ENCODE measurements around the gene TRMT2A.

The TRMT2A gene

DNA sequence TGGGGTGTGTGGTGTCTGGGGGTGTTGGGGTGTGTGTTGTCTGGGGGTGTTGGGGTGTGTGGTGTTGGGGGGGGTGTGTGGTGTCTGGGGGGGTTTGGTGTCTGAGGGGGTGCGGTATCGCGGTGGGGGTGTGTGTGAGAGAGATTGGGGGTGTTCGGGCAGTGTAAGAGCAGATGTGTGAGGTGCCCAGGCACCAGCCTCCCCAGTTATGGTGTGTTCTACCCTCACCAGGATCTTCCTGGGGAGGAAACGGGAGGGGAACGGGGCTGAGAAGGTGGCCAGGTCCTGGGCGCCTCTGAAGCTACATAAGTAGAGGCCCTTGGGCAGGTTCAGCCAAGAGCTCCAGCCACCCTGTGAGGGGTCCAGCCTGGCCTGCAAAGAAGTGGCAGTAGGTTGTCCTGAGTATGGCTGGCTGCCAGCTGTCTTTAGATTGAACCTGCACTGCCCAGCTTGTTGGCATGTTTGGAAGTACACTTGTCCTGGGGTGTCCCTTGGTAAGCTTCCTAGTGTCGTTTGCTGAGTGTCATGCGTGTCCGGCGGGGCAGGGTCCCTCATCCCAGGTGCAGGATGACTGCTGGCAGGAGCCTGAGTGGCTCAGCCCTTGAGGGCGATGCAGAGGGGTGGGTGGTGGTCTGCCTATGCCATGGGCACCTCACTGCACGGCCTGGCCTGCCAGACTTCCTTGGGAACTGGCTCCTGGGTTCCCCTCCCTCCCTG, 6.5 kb upstream of the TRMT2A start:
- Histone ChIP-seq H3K4me1 (ENCODE audit: control insufficient read depth, insufficient read depth, low read length) (peaks cover 8% of the 10 kb centered on the region), H3K9me3 (replicated peaks; ENCODE audit: low read length) (no peaks in the 10 kb centered on the region), H3K36me3 (ENCODE audit: insufficient read depth, low read length) (peaks cover 73% of the 10 kb centered on the region), H3K27me3 (ENCODE audit: control insufficient read depth, insufficient read depth, low read length) (no peaks in the 10 kb centered on the region), H3K4me2 (ENCODE audit: low read length) (no peak overlapping the region), H3K4me3 (ENCODE audit: low read length) (no peak overlapping the region), H3K9ac (ENCODE audit: low read depth, low read length) (no peak overlapping the region)

DNA sequence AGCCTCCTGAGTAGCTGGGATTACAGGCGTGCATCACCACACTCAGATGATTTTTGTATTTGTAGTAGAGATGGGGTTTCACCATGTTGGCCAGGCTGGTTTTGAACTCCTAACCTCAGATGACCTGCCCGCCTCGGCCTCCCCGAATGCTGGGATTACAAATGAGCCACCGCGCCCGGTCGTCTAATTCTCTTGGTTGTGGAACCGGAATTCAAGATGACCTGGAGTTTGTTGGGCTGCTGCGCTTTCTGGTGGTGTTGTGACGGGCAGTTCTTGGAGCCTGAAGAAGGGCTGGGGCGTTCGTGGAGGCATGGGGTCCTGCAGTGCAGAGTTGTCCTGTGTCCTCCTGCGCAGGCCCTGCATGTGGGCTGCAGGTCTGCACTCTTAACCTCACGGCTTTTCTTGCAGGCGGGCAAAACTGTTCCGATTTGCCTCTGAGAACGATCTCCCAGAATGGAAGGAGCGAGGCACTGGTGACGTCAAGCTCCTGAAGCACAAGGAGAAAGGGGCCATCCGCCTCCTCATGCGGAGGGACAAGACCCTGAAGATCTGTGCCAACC, 4.9 kb upstream of the TRMT2A start:
- Histone ChIP-seq H3K4me1 (ENCODE audit: control insufficient read depth, insufficient read depth, low read length) (peaks cover 11% of the 10 kb centered on the region), H3K4me3 (ENCODE audit: low read length) (no peak overlapping the region), H3K4me2 (ENCODE audit: low read length) (no peak overlapping the region), H3K9ac (ENCODE audit: low read depth, low read length) (no peak overlapping the region), H3K36me3 (ENCODE audit: insufficient read depth, low read length) (peaks cover 62% of the 10 kb centered on the region), H3K27me3 (ENCODE audit: control insufficient read depth, insufficient read depth, low read length) (no peaks in the 10 kb centered on the region), H3K9me3 (replicated peaks; ENCODE audit: low read length) (no peaks in the 10 kb centered on the region)

DNA sequence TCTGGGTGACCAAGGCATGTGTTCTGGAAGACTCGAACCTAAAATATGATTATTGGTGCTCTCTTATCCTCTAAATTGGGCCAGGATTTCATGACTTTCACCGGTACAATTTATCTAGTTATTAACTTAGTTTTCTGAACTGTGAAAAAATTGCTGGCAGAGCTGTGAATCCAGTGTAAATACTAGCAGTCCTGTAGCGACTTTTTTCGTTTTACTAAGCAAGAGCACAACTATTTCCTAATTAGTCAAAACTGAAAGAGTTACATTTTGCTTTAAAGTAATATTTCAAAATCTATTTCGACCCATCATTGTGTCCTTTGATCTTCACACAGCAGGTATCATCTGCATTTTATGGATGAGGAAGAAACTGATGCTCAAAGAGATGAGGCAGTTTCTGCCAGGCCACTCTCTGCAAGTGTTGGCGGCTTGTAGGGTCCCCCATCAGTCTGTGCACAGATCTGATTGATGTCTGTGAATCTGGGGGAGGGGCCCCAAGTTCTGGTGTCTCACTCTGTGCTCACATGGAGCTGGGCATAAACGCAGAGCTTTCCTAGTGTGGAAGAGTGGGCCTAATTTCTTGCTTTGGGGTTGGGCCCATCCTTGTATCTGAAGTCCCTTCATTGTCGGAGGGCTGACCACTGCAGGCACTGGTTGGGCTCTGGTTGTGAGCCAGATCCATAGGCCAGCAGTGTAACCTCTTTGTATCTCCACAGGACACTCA, 1.4 kb upstream of the TRMT2A start:
- Histone ChIP-seq H3K4me1 (ENCODE audit: control insufficient read depth, insufficient read depth, low read length) (peaks cover 27% of the 10 kb centered on the region), H3K9ac (ENCODE audit: low read depth, low read length) (peak overlapping the region; percentile 82), H3K4me2 (ENCODE audit: low read length) (peak overlapping the region; percentile 94), H3K27me3 (ENCODE audit: control insufficient read depth, insufficient read depth, low read length) (no peaks in the 10 kb centered on the region), H3K36me3 (ENCODE audit: insufficient read depth, low read length) (peaks cover 55% of the 10 kb centered on the region), H3K9me3 (replicated peaks; ENCODE audit: low read length) (no peaks in the 10 kb centered on the region), H3K4me3 (ENCODE audit: low read length) (peak overlapping the region; percentile 94)

DNA sequence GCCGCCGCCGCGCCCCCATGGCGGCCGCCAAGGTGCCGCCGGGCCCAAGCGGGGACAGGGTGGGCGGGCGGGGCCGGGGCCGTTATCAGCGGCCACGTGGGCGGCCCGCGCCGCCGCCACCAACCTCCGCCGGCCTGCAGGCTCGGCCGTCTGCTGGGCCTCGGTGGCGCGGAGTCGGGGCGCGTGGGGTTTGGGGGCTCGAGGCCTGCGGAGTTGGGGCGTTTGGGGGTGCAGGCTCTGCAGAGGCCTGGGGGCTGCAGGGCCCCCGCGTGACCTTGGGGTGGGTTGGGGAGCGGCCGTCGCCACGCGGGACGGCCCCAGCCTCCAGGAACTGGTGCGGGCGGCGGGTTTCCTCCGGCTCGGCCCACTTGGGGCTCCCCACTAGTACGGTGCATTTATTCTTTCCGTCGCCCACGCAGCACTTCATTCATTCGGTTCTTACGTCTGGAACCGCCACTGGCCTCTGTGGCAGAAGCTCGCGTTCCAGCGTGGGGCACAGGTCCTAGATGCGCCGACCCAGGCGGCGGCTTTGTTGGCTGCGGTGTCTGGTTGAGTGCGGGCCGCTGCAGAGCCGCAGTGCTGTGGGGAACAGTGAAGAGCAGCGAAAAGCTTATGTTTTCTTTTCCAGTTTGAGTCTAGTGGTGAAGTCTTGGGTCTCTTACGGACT, 740 bp upstream of the TRMT2A start:
- peak overlapping the region; percentile 94 for H3K4me3 ChIP-seq (ENCODE audit: low read length)
- no peaks in the 10 kb centered on the region for H3K9me3 ChIP-seq (replicated peaks; ENCODE audit: low read length)
- H3K36me3 ChIP-seq (ENCODE audit: insufficient read depth, low read length) = peaks cover 61% of the 10 kb centered on the region
- H3K4me1 ChIP-seq (ENCODE audit: control insufficient read depth, insufficient read depth, low read length) = peaks cover 27% of the 10 kb centered on the region
- peak overlapping the region; percentile 82 for H3K9ac ChIP-seq (ENCODE audit: low read depth, low read length)
- H3K27me3 ChIP-seq (ENCODE audit: control insufficient read depth, insufficient read depth, low read length) = no peaks in the 10 kb centered on the region
- H3K4me2 ChIP-seq (ENCODE audit: low read length) = peak overlapping the region; percentile 94

DNA sequence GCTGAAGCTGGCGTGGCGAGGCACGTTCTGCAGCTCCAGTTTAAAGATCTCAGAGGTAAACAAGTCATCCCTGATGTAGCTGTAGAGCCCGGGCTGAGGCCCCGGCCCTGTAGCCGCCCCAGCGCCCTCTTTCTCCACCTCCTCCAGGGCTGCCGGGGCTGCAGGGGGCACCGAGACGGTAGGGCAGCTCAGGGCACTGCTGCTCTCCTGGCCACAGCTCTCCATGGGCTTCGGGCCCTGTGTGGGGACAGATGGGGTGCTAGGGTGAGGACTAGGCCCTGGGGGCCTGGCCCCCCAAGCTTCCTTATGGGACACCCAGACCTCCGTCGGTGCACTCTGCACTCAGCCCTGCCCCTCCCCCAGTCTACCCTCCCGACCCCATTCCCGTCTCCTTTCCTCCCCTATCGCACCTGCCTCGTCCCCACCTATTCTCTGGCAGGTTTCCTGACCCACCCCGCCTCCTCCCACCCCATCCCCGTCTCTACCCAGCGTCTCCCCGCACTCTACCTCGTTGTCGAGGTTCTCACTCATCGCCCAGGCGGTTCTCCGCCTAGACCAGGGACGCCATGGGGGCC, 563 bp downstream of the TRMT2A start:
- Histone ChIP-seq H3K4me1 (ENCODE audit: control insufficient read depth, insufficient read depth, low read length) (peaks cover 27% of the 10 kb centered on the region), H3K4me3 (ENCODE audit: low read length) (peak overlapping the region; percentile 94), H3K27me3 (ENCODE audit: control insufficient read depth, insufficient read depth, low read length) (no peaks in the 10 kb centered on the region), H3K9me3 (replicated peaks; ENCODE audit: low read length) (no peaks in the 10 kb centered on the region), H3K36me3 (ENCODE audit: insufficient read depth, low read length) (peaks cover 63% of the 10 kb centered on the region), H3K4me2 (ENCODE audit: low read length) (peak overlapping the region; percentile 99), H3K9ac (ENCODE audit: low read depth, low read length) (peak overlapping the region; percentile 90)

DNA sequence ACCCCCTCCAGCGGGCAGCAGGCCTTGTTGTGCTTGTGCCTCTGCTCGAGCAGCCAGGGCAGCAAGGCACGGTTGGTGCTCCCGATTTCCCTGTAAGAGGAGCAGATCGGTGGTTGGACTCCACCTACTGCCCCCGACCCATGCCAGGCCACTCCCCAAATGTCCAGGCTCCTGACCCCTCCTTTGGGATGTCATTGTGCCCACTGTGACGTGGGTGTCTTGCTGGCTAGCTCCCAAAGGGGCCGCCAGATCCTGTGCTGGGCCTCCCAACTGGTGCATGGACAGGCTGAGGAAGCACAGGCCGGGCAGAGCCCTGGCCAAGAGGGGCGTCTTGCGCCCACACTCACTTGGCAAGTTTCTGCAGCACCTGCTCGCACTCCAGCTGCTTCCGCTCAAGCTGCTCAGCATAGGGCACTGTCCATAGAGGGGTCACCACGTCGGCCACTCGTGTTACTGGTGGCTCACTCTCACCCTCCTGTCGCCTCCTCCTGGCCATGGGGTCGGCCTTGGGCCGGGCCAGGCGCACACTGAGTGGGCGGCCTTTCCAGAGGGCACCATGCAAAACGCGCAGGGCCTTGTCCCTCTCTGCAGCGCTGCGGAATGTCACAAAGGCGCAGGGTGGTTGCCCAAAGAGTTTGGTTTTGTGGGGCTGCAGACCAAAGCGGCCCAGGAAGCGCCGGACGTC, 1.2 kb downstream of the TRMT2A start, which contains the start of gene RANBP1:
Gene RANBP1 (plus strand): TSS at position 414 of the 685 bp plus-strand sequence. CDS start 81 bp downstream, at position 495.
- H3K4me3 ChIP-seq (ENCODE audit: low read length) = peak within 1 kb of the TSS; percentile 94
- peak within 1 kb of the TSS; percentile 90 for H3K9ac ChIP-seq (ENCODE audit: low read depth, low read length)
- peak within 1 kb of the TSS; percentile 99 for H3K4me2 ChIP-seq (ENCODE audit: low read length)
- no peaks in the 10 kb centered on the region for H3K27me3 ChIP-seq (ENCODE audit: control insufficient read depth, insufficient read depth, low read length)
- H3K9me3 ChIP-seq (replicated peaks; ENCODE audit: low read length) = no peaks in the 10 kb centered on the region
- H3K4me1 ChIP-seq (ENCODE audit: control insufficient read depth, insufficient read depth, low read length) = peaks cover 27% of the 10 kb centered on the region
- H3K36me3 ChIP-seq (ENCODE audit: insufficient read depth, low read length) = peaks cover 65% of the 10 kb centered on the region

DNA sequence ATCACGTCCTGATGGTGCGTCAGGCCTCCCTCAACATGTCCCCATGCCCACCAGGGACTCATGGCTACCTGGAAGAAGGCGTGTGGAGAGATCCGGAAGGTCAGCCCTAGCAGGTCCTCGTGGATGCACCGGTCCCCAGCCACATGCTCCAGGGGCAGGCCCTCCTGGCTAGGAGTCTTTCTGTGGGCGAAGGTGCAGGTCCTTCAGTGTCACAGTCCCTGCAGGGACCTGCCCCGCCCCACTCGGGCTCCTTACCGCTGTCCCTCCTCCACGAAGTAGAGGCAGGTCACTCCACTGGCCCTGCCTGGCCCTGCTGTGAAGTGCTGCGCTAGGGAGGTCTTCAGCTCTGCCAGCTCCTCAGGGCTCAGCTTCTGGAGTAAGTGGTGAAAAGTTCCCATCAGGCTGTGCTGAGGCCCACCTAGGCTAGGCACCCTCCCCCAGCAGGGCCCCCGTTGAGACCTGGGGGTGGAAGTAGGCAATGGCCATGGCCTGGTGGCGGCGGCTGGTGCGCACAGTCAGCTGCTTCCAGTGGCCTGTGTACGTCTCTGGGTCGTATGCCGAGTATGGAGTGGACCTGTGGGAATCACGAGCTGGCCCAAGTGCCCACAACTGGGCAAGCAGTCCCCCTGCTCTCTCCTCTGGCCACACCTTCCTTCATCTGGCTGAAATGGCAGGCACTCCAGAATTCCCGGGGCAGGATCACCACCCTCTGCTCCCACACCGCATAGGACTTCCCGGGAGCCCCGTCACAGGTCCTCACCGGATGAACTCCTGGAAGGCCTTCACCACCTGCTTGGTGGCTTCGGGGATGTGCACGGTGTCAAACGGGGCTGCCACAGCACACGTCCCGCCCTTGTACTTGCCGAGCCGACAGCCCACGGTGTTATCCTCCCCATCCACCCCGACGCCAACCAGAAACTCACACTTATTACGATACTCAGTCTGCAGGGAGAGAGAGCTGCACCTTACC, 2.2 kb downstream of the TRMT2A start:
- peaks cover 27% of the 10 kb centered on the region for H3K4me1 ChIP-seq (ENCODE audit: control insufficient read depth, insufficient read depth, low read length)
- H3K27me3 ChIP-seq (ENCODE audit: control insufficient read depth, insufficient read depth, low read length) = no peaks in the 10 kb centered on the region
- peak overlapping the region; percentile 90 for H3K9ac ChIP-seq (ENCODE audit: low read depth, low read length)
- H3K4me3 ChIP-seq (ENCODE audit: low read length) = peak overlapping the region; percentile 94
- no peaks in the 10 kb centered on the region for H3K9me3 ChIP-seq (replicated peaks; ENCODE audit: low read length)
- peak overlapping the region; percentile 99 for H3K4me2 ChIP-seq (ENCODE audit: low read length)
- peaks cover 65% of the 10 kb centered on the region for H3K36me3 ChIP-seq (ENCODE audit: insufficient read depth, low read length)

DNA sequence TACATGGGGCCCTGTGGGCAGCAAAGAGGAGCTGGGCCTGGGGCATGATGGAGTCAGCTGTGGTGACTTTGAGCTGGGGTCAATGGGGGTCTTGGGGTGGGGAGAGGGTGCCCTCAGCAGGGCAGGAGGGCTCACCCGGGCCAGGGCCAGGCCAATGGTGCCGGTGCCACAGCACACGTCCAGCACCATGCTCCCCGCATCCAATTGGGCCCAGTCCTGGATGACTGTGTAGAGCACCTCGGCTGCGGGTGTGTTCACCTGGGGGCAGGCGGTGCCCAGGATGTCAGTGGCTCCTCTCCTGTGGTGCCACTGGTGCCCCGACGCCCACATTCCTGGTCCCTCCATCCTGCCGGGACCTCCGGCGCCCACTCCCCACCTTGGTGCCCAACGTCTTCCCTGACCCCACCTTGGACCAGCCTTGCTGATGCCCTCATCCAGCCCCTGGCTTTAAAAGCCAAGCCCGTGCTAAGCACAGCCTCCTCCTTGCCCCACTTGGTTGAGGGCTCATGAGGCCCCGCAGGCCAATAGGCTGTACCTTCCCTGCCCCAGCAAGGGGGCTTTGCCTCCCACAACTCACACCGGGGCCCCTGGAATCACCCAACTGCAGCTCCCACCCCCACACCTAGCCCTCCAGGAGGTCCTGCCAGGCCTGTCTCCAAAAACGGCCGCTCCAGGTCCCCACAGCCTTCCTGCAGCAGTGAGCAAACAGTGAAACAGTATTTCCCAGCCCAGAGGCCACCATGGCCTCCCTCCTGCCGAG, 3.3 kb downstream of the TRMT2A start:
- Histone ChIP-seq H3K4me1 (ENCODE audit: control insufficient read depth, insufficient read depth, low read length) (peaks cover 21% of the 10 kb centered on the region), H3K9ac (ENCODE audit: low read depth, low read length) (no peak overlapping the region), H3K4me2 (ENCODE audit: low read length) (no peak overlapping the region), H3K27me3 (ENCODE audit: control insufficient read depth, insufficient read depth, low read length) (no peaks in the 10 kb centered on the region), H3K4me3 (ENCODE audit: low read length) (no peak overlapping the region), H3K9me3 (replicated peaks; ENCODE audit: low read length) (no peaks in the 10 kb centered on the region), H3K36me3 (ENCODE audit: insufficient read depth, low read length) (peaks cover 68% of the 10 kb centered on the region)

DNA sequence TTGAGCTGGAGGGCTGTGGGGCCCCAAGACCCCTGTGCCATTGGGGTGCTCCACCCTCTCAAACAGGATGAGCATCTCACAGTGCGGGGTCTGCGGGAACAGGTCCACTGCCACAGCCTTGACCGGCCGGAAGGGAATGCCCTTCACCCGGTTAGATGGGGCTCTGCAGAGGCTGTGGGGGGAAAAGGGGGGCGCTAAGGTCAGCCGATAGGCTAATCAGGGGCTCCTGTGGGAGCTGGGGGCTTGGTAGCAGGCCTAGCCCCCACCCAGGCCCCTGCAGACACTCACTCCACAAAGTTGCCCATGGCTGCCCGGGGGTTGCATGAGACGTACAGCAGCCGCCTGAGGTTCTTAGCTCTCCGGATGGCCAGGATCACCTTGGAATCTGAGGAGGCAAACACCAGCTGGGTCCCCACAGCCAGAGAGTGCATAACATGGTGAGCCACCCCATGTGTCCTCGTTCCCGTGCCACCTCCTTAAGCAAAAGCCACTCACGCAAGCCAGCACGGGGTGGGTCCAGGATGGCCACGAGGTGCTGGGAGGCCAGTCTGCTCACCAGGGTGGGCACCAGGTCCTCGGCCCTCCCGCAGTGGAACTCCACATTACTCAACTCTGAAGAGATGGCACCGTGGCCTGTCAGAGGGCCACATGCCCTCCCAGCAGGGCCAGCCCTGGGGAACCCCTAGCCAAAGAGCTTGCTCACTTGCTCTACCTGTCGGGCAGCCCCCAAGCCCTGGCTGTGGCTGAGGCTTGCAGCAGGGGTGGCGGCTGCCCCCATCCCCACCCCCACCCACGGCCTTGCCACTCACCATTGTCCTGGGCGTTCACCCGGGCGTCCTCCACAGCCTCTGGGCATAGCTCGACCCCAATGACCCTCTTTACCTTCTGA, 4.2 kb downstream of the TRMT2A start:
- no peaks in the 10 kb centered on the region for H3K9me3 ChIP-seq (replicated peaks; ENCODE audit: low read length)
- H3K9ac ChIP-seq (ENCODE audit: low read depth, low read length) = no peak overlapping the region
- peaks cover 76% of the 10 kb centered on the region for H3K36me3 ChIP-seq (ENCODE audit: insufficient read depth, low read length)

More for the DNA sequence above, 4.2 kb downstream of the TRMT2A start:
- Histone ChIP-seq H3K4me2 (ENCODE audit: low read length) (no peak overlapping the region), H3K27me3 (ENCODE audit: control insufficient read depth, insufficient read depth, low read length) (no peaks in the 10 kb centered on the region), H3K4me1 (ENCODE audit: control insufficient read depth, insufficient read depth, low read length) (peaks cover 17% of the 10 kb centered on the region), H3K4me3 (ENCODE audit: low read length) (no peak overlapping the region)
